ENCODE results near the gene PRLR.

PRLR gene

DNA sequence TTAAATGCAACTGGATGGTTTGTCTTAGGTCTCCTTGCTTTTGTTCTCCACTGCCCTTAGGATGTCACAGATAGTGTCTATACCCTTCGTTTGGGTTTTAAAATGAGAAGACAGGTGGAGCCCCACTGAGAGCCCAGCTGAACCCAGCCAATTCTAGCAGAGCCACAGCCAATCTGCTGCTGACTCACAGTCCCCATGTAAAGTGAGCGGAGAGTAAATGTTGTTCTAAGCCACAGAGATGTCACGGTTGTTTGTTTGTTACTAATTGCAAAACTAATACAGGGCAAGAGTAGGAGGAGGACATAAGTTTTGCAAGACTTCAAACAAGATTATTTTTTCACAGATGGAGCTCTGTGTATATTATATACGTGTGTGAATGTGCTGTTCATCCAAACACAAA lies 132.1 kb downstream of the PRLR start:
- TF ChIP-seq SUZ12 (IDR thresholded peaks at IDR 0.05), result no peak
- TF ChIP-seq FOXA1 (IDR thresholded peaks at IDR 0.05), result no peak
- TF ChIP-seq HDGF (IDR thresholded peaks at IDR 0.05; ENCODE audit: borderline replicate concordance), result no peak
- TF ChIP-seq LEF1 (IDR thresholded peaks at IDR 0.05; ENCODE audit: borderline replicate concordance), result no peak
- TF ChIP-seq ARNT (IDR thresholded peaks at IDR 0.05), result no peak
- TF ChIP-seq NFRKB (IDR thresholded peaks at IDR 0.05), result no peak
- TF ChIP-seq BHLHE40 (IDR thresholded peaks at IDR 0.05; ENCODE audit: borderline replicate concordance), result no peak
- no peak for TF ChIP-seq SP1 (IDR thresholded peaks at IDR 0.05)
- no peak for TF ChIP-seq FOXK2 (IDR thresholded peaks at IDR 0.05)
- TF ChIP-seq L3MBTL2 (conservative IDR thresholded peaks at IDR 0.05), result no peak
- TF ChIP-seq ZNF384 (IDR thresholded peaks at IDR 0.05), result no peak
- TF ChIP-seq CTBP1 (IDR thresholded peaks at IDR 0.05; ENCODE audit: borderline replicate concordance), result no peak
- no peak for TF ChIP-seq PKNOX1 (IDR thresholded peaks at IDR 0.05)
- no peak for TF ChIP-seq ELF4 (IDR thresholded peaks at IDR 0.05)
- TF ChIP-seq TARDBP (IDR thresholded peaks at IDR 0.05), result no peak
- CTCF ChIA-PET, result no interaction called here
- DNase-seq (ENCODE audit: extremely low spot score), result no peak
- POLR2A ChIA-PET, result no interaction called here

GRCh38 chr5:35096932-35097331 lies 133.4 kb downstream of the PRLR start:
- TF ChIP-seq L3MBTL2 (conservative IDR thresholded peaks at IDR 0.05), result no peak
- TF ChIP-seq LEF1 (IDR thresholded peaks at IDR 0.05; ENCODE audit: borderline replicate concordance), result no peak
- TF ChIP-seq HDGF (IDR thresholded peaks at IDR 0.05; ENCODE audit: borderline replicate concordance), result no peak
- no peak for TF ChIP-seq BHLHE40 (IDR thresholded peaks at IDR 0.05; ENCODE audit: borderline replicate concordance)
- TF ChIP-seq TARDBP (IDR thresholded peaks at IDR 0.05), result no peak
- TF ChIP-seq ZNF384 (IDR thresholded peaks at IDR 0.05), result no peak
- DNase-seq (ENCODE audit: extremely low spot score), result no peak
- POLR2A ChIA-PET, result no interaction called here
- CTCF ChIA-PET, result no interaction called here

GRCh38 chr5:35096216-35096615 lies 134.1 kb downstream of the PRLR start:
- no peak for DNase-seq (ENCODE audit: extremely low spot score)
- no peak for TF ChIP-seq ELF4 (IDR thresholded peaks at IDR 0.05)
- TF ChIP-seq ZNF384 (IDR thresholded peaks at IDR 0.05), result no peak
- no peak for TF ChIP-seq L3MBTL2 (conservative IDR thresholded peaks at IDR 0.05)
- TF ChIP-seq FOXK2 (IDR thresholded peaks at IDR 0.05), result no peak
- no peak for TF ChIP-seq SP1 (IDR thresholded peaks at IDR 0.05)
- TF ChIP-seq TARDBP (IDR thresholded peaks at IDR 0.05), result no peak
- TF ChIP-seq SUZ12 (IDR thresholded peaks at IDR 0.05), result no peak
- TF ChIP-seq FOXA1 (IDR thresholded peaks at IDR 0.05), result no peak
- no peak for TF ChIP-seq BHLHE40 (IDR thresholded peaks at IDR 0.05; ENCODE audit: borderline replicate concordance)
- no peak for TF ChIP-seq FOXM1 (IDR thresholded peaks at IDR 0.05; ENCODE audit: borderline replicate concordance)
- ChIA-PET POLR2A (no interaction called here), CTCF (no interaction called here)

DNA sequence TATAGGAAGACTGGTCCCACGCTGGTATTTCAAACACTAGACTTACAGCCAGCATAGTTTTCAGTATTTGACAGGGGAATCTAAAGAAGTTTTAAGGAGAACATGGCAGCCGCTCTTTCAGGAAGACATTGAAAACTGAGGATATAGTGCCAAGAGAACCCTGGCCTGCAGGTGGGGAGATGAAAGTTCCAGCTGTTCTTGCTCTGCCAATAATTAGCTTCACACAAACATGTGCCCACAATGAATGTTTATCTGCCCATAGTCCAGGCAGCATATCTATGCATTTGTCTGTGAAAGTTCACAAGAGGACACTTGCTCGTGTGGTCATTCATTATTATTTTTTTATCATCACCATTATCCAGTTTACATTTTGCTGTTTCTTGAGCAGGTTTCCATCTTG lies 134.9 kb downstream of the PRLR start:
- POLR2A ChIA-PET, result no interaction called here
- DNase-seq (ENCODE audit: extremely low spot score), result no peak
- CTCF ChIA-PET, result no interaction called here
- TF ChIP-seq ZNF384 (IDR thresholded peaks at IDR 0.05) (no peak), LEF1 (IDR thresholded peaks at IDR 0.05; ENCODE audit: borderline replicate concordance) (no peak), PKNOX1 (IDR thresholded peaks at IDR 0.05) (no peak), FOXM1 (IDR thresholded peaks at IDR 0.05; ENCODE audit: borderline replicate concordance) (no peak), ELF4 (IDR thresholded peaks at IDR 0.05) (no peak), SUZ12 (IDR thresholded peaks at IDR 0.05) (no peak), NFRKB (IDR thresholded peaks at IDR 0.05) (no peak), ARNT (IDR thresholded peaks at IDR 0.05) (no peak), FOXA1 (IDR thresholded peaks at IDR 0.05) (no peak), TARDBP (IDR thresholded peaks at IDR 0.05) (no peak), FOXK2 (IDR thresholded peaks at IDR 0.05) (no peak), L3MBTL2 (conservative IDR thresholded peaks at IDR 0.05) (no peak), BHLHE40 (IDR thresholded peaks at IDR 0.05; ENCODE audit: borderline replicate concordance) (no peak), SP1 (IDR thresholded peaks at IDR 0.05) (no peak)

DNA sequence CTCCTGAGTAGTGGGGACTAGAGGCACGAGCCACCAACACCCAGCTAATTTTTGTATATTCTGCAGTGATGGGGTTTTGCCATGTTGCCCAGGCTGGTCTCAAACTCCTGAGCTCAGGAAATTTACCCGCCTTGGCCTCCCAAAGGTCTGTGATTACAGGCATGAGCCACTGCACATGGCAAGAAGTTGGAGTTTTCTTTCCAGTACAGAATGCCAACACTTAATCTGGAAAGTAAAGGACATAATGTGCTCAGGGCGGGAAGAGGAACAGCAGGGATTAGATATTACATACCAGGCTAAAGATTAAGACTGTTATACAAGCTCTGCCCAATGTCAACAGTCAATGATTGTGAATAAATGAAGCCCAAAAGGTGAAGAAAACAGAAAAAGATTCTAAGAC lies 135.3 kb downstream of the PRLR start:
- ChIA-PET CTCF (no interaction called here), POLR2A (no interaction called here)
- TF ChIP-seq LEF1 (IDR thresholded peaks at IDR 0.05; ENCODE audit: borderline replicate concordance) (no peak), NFRKB (IDR thresholded peaks at IDR 0.05) (no peak), SP1 (IDR thresholded peaks at IDR 0.05) (no peak), FOXK2 (IDR thresholded peaks at IDR 0.05) (no peak), SUZ12 (IDR thresholded peaks at IDR 0.05) (no peak), FOXM1 (IDR thresholded peaks at IDR 0.05; ENCODE audit: borderline replicate concordance) (no peak), BHLHE40 (IDR thresholded peaks at IDR 0.05; ENCODE audit: borderline replicate concordance) (no peak), ELF4 (IDR thresholded peaks at IDR 0.05) (no peak), CTBP1 (IDR thresholded peaks at IDR 0.05; ENCODE audit: borderline replicate concordance) (no peak), FOXA1 (IDR thresholded peaks at IDR 0.05) (no peak), TARDBP (IDR thresholded peaks at IDR 0.05) (no peak)
- no peak for DNase-seq (ENCODE audit: extremely low spot score)

DNA sequence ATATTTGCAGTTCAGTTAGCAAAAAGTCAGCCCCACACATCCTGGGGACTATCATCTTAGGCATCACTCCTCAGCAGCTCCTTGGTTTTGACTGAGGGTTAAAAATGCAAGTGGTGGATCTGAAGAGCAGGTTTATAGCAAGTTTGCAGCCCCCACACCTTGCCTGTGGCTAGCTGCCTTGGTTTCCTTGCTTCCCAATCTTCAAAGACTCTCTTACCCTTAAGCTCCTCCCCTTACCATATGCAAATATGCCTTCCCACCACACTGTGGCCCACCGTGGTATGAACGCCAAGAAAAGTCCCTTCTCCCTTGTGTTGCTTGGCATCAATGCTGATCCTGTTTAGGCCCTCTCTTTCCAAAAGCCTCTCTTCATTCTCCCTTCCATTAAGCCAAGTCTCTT lies 137.6 kb downstream of the PRLR start:
- TF ChIP-seq LEF1 (IDR thresholded peaks at IDR 0.05; ENCODE audit: borderline replicate concordance) (no peak), TARDBP (IDR thresholded peaks at IDR 0.05) (no peak), SUZ12 (IDR thresholded peaks at IDR 0.05) (no peak), ZNF384 (IDR thresholded peaks at IDR 0.05) (no peak), FOXA1 (IDR thresholded peaks at IDR 0.05) (no peak), ARNT (IDR thresholded peaks at IDR 0.05) (no peak), CTBP1 (IDR thresholded peaks at IDR 0.05; ENCODE audit: borderline replicate concordance) (no peak), NFRKB (IDR thresholded peaks at IDR 0.05) (no peak), HDGF (IDR thresholded peaks at IDR 0.05; ENCODE audit: borderline replicate concordance) (no peak), L3MBTL2 (conservative IDR thresholded peaks at IDR 0.05) (no peak), PKNOX1 (IDR thresholded peaks at IDR 0.05) (no peak), FOXM1 (IDR thresholded peaks at IDR 0.05; ENCODE audit: borderline replicate concordance) (no peak)
- POLR2A ChIA-PET, result no interaction called here
- CTCF ChIA-PET, result no interaction called here
- no peak for DNase-seq (ENCODE audit: extremely low spot score)
